Ovary (tissue), 3 donors: ENCODE measurements around the gene ABCC5.

Experiments used
- CTCF ChIP-seq, 3 donors: fragments of 450-650 bp in 2 of 3; fragments of 200-600 bp in 1 of 3; IDR thresholded peaks; one replicate each; pipeline versions ENCODE4 v1.5.1 to v1.8.0; 2016 to 2022; ENCODE audit warnings: antibody characterized with exemption in 3 of 3, mild to moderate bottlenecking in 1 of 3
- POLR2A ChIP-seq: fragments of 450-650 bp; IDR thresholded peaks from one replicate; pipeline ENCODE4 v1.6.1; 2017; ENCODE audit warnings: antibody characterized with exemption, mild to moderate bottlenecking, moderate library complexity
- donor health status: DM: no; HTN: no; CAD: no.

DNA sequence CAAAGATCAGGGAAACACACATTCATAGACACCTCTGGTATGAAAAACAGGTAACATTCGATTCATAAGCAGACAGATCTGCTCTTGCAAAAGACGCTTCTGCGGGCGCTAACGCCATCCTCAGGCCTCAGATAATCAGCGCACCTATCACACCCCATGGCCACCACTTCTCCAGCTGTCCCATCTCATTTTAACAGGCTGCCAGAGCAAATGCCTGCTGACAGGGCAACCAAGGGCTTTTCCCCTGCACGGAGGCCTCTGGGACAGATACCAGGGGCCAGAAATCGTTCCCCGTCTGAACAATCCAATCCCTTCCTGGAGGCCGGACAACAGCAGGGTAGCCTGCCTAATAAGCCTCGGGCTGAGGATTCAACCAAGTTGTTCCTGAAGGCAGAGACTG is 15.2 kb downstream of the ABCC5 start:
- TF ChIP-seq CTCF (IDR thresholded peaks at IDR 0.05), result no peak
- no peak for TF ChIP-seq POLR2A
